HG03565 (cell line): Measurements from ENCODE around the gene EXOSC7.

Source experiments
- ATAC-seq: cut with Tn5 transposase; IDR thresholded peaks from one replicate; pipeline ENCODE4 v1.9.1; 2021; ENCODE audit warnings: mild to moderate bottlenecking, moderate library complexity; ENCODE audit not compliant: unreplicated experiment

Gene EXOSC7

DNA sequence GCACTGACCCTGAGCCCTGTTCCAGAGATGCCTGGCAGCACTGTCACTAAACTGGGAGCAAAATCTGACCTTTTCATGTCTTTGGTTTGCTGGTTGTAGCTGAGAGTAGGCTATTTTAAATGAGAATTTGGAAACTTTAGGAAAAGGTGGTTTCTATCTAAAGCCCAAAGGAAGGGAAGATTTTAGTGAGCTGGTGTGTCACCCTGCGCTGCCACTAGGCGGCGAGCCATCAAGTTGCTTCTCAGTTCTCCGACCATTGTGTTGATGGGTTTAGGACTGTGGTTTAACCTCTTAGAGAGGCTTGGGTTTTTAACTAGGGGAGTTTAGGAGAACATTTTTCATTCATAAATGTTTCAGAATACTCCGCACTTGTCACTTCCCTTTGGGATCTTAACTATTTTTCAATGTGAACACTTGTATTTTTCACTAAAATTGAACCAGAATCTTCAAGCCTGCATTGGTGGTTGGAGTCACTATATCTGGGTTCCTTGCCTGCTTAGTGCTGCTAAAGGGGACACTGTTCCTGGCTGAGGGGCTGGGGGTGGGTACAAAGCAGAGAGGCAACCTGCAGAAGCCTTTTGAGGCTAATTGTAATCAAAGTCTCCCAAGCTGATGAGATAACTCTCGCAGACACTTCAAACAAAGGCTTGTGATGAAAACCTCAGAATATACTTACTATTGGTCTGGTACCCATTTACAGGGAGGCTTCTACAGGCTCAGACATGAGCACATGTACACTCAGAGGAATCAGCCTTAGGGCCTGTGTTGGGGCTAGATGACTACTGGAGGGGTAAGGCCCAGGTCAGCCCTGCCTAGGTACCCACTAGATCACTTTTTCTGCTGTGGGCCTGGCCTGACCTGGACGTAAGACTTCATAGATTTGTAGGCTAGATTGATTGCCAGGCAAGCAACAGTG, 16.8 kb downstream of the EXOSC7 start:
- ATAC-seq: no peak

DNA sequence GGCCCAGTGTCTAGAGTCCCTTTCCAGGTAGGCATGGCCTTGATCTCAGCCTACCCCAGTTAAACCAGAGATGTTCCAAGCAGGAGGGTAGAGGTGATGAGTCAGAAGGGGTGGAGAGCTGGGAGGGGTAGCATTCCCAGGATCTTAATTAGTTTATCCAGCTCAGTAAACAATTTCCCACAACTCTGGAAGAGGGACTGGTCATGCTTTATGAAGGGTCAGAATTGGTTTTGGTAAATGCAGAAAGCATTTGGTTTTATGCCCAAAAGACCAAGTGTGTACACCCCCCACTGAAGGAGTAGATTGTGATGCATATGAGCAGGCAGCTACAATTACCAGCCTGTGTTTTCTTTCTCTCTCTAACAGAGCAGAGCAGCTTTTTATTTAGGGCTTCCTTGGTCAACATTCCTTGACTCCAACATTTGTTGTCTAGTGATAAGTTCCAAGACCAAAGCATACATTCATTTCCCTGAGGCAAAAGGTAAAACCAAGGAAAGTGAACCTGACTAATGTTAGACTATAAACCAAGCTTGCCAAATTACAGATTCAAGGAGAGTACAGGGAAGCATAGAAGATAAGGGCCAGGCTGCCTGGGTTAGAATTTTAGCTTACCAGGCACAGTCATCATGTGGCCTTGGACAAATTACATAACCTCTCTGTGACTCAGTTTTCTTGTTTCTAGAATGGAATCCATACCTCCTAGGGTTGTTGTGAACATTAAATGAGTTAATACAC, 17.6 kb downstream of the EXOSC7 start:
- ATAC-seq: no peak

DNA sequence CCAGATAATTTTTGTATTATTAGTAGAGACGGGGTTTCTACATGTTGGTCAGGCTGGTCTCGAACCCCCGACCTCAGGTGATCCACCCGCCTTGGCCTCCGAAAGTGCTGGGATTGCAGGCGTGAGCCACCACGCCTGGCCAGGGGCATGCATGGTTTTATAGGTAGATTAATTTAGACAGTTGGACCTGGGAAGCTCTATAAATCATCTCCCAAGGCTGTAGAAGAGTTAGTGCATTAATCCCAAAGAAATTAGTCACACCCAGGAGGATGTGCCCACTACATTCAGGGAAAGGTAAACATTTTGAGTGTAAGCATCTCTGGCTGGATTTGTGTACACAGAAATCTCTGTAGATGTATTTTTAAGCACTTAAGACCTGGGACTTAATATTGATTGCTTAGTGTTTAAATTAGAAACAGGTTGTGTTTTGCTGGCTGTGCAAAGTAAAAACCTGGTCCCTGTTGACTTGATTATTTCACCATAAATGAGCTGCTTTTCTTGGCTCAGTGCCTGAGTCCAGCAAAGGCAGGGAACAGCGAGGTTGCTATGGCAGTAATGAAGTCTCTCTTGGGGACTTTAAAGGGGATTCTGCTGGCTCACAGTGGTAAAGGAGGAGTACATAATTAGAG, 19.2 kb downstream of the EXOSC7 start:
- no peak for ATAC-seq

DNA sequence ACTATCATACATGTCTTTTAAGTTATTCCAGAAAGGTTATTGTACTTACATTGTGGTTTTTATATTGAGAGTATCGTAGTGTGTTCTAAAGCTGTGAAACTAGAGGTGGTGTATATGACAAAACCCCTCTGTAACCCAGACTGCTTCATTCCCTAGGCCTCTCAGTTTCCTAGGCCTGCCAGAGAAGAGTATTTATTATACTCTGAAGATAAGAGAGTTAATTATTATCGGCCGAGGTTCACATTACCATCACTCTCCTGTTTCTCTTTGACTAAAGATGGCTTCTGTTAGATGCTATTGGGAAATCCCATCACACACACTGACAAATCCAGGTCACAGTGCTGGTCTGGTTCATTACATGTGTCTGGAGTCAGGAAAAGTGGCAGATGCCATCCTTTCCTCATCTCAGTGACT, 20.5 kb downstream of the EXOSC7 start:
- ATAC-seq: no peak

DNA sequence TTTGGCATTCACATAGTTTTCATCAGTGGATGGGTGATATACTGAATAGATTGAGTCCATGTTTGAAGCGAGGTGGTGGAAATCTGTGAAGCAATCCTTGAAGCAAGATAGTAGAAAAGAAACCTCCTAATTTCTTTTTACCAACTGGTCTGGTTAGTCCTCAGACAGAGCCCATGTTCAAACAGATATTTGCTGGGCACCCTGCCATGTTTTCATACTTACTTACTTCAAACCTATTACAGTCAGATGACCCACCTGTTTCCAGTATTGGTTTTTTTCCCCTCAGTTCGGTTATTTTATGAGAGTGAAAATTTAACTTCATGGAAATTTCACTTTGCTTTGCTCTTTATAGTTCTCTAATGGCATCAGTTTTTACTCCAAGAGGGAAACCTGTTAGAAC, 23.7 kb downstream of the EXOSC7 start:
- ATAC-seq: no peak

DNA sequence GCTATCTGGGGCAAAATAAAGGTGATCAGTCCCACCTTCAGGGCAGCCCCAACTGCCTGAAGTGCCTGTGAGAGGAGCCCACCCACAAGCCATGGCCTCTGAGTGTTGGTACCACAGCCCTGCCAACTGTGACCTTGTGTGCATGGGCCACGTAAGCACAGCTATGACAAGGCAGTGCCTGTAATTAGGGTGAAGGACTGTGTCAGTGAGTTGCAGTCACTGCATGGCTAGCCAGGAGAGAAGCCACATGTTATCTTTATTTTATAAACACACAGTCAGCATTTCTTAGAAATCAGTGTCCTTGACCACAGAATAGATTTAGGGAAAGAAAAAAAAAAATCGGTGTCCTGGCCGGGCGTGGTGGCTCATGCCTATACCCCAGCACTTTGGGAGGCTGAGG, 24.8 kb downstream of the EXOSC7 start:
- no peak for ATAC-seq

DNA sequence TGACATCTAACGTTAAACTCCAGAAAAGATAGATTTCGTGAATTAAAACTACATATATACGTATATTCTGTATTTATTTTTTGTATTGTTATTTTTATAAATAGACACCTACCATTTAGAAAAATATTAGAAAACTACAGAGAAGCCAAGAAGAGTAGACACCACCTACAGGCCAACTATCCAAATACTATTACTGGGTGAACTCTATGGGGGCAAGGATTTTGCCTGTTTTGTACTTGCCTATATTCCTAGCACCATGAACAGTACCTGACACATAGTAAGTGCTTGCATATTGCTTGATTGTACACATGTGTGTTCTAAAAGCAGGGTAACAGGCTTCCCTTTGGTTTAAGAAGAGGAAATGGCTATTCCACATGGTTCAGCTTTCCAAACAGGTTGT, 25.7 kb downstream of the EXOSC7 start:
- no peak for ATAC-seq

DNA sequence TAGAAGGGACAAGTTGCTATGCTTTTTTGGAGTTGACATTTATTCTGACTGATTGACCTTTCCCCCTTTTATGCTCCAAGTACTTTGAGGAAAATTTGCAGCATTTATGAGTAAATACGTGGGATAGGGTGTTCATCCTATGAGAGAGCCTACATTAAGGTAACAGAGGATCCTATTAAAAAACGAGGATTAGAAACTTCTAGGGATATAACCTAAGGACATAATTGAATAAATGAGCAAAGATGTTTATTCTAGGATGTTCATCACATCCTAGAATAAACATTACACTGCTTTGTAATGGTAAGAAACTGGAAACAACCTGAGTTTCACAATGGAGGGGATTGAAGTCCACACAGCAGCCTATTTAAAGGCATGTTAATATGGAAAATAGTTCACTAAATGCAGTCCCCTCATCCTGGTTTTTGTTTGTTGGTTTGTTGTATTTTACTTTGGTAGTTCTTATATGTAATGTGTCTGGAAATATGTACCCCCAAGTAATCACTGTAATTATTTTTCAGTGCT, 26.2 kb downstream of the EXOSC7 start:
- no peak for ATAC-seq

DNA sequence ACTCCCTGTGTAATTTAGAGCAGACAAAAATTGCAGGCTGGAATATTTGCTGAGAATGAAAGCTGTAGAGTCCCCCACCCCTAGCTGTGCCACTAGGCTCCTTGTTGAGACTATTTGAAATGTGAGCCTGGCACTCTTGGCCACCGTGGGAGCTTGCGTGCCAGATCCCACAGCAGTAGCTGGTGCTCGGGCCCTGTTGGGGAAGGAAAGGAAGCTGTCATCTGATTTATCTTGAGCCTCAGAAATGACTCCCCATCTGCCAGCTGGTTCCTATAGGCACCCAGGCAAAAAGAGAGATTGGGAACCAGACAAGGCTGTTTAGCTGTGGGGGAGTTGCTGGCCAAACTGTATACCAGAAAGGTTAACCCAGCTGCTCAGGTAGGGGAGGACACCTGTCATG, 26.7 kb downstream of the EXOSC7 start:
- ATAC-seq: no peak

DNA sequence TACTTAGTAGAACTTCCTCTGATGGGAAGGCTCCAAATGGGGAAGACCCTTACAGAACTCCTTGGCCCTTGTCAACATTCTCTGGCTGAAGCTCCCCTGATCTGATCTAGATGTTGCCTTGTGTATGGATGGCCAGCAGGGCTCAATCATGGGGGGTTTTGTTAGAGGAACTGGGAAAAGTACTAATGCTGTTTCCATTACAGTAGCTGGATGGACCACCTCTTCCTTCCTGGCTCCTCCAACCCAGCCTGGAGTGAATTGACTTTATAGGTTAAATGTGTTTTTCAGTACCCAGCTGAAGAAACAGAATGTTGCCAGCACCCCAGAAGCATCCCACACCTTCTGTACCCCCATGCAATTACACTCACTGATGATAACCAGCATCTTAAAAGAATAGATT, 27.4 kb downstream of the EXOSC7 start:
- ATAC-seq: no peak

DNA sequence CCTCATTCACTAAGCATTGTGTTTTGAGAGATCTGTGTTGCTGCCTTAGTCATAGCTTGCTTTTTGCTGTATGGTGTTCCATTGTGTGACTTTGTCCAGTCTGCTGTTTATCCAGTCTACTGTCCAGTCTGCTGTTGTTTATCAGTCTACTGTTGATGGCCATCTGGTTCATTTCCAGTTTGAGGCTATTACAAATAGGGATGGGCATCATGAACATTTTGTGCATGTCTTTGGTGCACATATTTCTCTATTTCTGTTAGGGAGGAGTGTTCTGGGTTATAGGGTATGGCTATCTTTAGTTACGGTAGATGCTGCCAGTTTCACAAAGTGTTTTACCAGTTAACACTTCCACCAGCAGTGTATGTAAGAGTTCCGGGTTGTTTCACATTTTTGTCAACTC, 27.8 kb downstream of the EXOSC7 start:
- ATAC-seq: no peak

DNA sequence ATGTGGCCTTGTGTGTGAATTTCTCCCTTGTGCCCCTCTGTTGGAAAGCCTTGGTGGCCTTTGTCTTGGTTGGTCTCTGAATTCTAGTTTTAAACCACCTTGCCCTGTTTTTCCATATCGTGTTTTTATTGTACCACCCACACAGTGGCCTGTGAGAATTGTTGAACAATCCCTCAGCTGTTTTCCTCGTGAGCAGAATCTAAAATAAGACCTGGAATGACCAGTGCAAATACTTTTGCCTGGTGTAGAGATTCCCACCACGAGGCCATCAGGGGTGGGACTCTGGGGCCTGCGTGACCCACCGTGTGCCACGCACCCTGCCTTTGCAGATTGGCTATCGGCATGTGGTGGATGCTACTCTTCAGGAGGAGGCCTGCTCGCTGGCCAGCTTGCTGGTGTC, 31.0 kb downstream of the EXOSC7 start:
- ATAC-seq: no peak

DNA sequence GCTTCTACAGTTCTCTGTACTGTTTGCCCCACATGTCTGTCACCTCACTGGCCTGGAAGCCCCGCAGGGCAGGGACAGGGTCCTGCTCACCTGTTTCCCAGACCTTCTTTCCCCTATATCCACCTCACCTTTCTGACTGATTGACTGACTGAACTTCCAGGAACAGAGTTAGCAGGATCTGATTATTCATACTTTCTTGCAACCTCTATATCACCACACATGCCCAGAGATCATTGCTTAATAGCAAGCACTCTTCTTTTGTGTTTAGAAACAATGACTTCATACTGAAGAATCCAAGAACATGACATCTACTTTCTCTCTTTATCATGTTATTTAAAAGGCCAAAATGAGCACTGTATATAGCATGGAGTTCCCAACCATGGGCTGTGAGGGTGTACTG, 32.1 kb downstream of the EXOSC7 start:
- ATAC-seq: no peak

DNA sequence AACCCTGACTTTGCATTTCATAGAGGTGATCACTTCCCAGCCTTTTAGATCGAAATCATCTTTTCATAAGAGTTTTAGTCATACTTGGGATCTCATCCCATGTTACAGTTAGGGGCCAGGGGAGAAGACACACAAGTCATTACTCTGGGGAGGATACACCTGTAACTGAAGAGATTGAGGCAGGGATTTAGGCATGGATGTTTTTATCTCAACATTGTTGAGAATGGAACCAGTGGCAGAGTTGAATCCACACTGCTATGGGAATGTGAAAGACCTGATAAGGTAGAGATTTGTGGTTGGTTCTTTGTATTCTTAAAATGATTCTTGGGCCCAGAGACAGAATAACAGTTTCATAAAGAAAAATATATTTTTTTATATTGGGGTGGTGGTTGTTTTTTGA, 33.8 kb downstream of the EXOSC7 start:
- no peak for ATAC-seq

DNA sequence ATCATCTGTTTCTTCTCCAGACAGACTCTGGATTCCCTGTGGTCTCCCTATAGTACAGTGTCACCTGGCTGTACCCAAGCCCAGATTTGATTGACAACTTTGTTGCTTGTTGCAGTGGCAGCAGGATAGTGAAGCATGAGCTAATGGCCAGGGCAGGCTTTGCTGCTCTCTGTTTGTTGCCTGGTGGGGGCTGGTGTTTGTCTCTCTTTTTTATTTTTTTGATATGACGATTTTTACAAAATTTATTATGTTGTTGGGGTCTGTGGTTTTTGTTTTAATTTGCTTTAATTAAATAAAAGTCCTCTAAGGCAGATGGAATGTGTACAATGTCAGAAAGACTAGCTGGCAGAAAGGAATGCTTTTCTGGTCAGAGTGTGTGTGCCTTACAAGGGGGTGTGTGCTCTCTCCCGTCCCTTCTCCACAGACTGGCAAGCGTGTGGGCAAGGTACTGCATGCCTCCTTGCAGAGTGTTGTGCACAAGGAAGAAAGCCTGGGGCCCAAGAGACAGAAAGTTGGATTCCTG, 34.8 kb downstream of the EXOSC7 start:
- no peak for ATAC-seq

DNA sequence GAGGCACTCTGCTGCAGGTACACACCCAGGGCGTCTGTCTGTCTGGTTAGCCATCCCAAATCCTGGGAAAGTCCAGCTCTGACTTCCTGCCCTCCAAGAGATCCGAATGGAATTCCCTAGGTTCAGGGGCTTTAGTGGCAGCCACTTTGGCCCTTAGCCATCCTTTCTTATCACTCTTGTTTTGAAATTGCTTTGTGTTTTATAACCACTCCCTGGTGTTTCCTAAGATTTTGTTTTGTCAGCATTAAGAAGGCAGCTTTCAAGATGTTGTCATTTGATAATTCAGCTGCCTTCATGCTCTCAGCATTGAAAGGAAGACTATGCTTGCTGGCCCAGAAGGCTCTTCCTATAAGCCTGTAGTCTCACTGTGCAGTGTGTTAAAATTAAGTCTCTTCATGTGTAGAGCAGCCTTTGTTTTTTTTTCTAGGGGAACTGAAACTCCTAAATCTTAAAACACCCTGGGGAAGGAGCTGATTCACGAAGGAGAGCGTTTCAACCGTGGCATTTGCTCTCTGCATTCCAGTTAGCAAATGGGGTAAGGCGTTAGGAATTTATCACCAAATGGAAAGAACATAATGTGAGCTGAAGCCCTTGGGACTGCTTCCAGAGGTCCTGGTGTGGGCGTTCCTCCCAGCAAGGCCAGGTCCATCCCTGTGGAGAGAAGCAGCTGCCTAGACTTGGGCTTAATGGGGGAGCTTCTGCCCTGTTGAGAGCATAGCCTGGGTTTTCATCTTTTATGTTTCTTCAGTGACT, 35.9 kb downstream of the EXOSC7 start:
- no peak for ATAC-seq

DNA sequence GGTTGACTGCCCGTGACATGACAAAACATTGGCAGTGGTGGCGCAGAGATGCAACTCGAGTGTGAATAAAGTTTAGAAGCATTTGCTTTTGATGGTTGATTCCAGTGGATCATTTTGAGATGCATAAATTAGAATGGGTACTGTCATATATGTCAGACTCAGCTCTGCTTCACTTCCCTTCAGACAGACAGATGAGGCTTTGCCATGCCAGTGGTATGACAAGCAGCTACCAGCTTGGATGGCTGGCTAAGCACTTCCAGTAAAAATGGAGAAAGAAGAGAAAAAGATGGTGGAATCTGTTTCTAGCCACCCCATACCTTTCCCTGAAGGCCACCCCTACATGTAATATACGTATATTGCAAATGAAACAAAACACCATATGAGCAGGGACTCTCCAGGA, 36.5 kb downstream of the EXOSC7 start:
- no peak for ATAC-seq

DNA sequence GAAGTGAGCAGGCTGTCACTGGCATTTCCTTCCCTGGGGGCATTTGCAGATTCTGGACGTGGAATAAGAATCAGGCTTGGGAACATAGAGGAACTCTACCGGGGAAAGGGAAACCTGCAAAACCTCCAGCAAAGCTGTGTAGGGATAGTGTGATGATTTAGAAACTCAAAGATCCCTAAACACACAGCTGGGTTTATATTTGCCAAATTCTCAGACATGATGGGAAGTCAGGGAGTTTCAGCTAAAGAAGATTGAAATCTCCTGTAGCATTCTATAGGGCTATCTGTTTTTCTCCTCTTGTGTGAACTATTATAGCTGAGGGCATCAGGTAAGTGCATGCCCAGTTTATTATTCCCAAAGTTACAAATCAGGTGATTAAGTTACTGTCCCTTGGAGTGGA, 40.9 kb downstream of the EXOSC7 start:
- no peak for ATAC-seq

DNA sequence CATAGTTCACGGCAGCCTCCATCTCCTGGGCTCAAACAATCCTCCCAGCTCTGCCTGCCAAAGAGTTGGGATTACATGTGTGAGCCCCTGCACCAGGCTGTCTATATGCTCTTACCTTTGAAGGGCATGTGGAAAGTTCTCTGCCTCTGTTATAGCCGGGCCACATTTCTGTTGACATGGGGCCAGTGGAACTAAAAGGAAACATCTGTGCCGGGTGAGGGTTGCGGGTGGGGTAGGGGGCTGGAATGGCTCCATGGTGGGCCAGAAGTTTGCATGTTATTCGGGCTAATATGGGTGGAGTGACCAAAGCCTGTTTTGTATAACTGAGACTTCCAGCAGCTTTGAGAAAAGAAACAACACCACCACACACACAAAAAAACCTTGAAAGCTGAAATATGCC, 41.8 kb downstream of the EXOSC7 start:
- no peak for ATAC-seq

DNA sequence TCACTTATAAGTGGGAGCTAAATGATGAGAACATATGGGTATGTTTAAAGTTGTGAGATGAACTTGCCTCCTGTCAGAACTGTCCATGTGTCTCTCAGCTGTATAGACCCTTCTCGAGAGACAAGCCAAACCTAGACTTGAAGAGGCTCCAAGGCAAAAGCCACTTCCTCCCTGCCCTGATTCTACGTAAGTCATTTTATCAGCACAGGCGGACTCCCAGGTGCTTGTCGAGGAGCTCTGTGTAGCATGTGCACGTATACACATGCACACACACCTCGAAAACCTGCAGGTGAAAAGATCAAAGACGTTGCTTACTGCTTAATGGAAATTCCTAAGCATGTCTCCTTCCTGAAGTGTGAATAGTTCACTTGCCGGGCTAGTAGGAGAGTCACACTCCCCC, 44.5 kb downstream of the EXOSC7 start:
- no peak for ATAC-seq
